Transverse colon (tissue), 4 donors: Measurements from ENCODE around the gene HJURP. TPM values are rescaled to one million over a fixed set of nuclear protein-coding genes. Genes with fewer than 3 reads are reported as not detected.

Experiments used
- DNase-seq: peaks from one replicate; pipeline ENCODE4 v3.0.0-alpha.2; 2019
- H3K27ac ChIP-seq, 4 donors: fragments of 200-600 bp; sonication (generic); 2 replicates each; pipeline ENCODE4 v1.5.1; 2016 to 2018; ENCODE audit warnings: inconsistent platforms in 4 of 4
- H3K27me3 ChIP-seq: fragments of 200-600 bp; sonication (generic); 2 replicates; pipeline ENCODE4 v1.5.1; 2017; ENCODE audit warnings: inconsistent platforms
- H3K36me3 ChIP-seq, 4 donors: fragments of 200-600 bp; sonication (generic); 2 replicates each; pipeline ENCODE4 v1.5.1; 2017 to 2019; ENCODE audit warnings: inconsistent platforms in 4 of 4
- H3K4me1 ChIP-seq, 4 donors: fragments of 200-600 bp; sonication (generic); 2 replicates each; pipeline ENCODE4 v1.5.1; 2017 to 2020; ENCODE audit warnings: inconsistent platforms in 4 of 4
- H3K4me3 ChIP-seq, 4 donors: fragments of 200-600 bp; sonication (generic); 1 replicate in 1 of 4; 2 replicates in 3 of 4; pipeline versions ENCODE4 v1.5.1 to v1.6.1; 2017 to 2019; ENCODE audit warnings: inconsistent platforms in 4 of 4
- H3K9me3 ChIP-seq, 2 donors: fragments of 200-600 bp; sonication (generic); 2 replicates each; pipeline ENCODE4 v1.5.1; 2017 to 2019; ENCODE audit warnings: inconsistent platforms in 2 of 2
- EP300 ChIP-seq: sonication (generic); formaldehyde crosslinking; IDR thresholded peaks from one replicate; pipeline ENCODE4 v1.6.1; 2017; ENCODE audit warnings: antibody characterized with exemption, low read depth
- POLR2A ChIP-seq: fragments of 450-650 bp; IDR thresholded peaks from one replicate; pipeline ENCODE4 v1.6.1; 2016; ENCODE audit warnings: antibody characterized with exemption, mild to moderate bottlenecking, moderate library complexity
- POLR2AphosphoS5 ChIP-seq, 3 donors: sonication (generic); formaldehyde crosslinking; IDR thresholded peaks; one replicate each; pipeline ENCODE4 v1.6.1; 2016; ENCODE audit warnings: antibody characterized with exemption in 3 of 3
- WGBS, 2 donors: methylation state at CpG; one replicate each; pipeline ENCODE4 v1.1.5; 2018; ENCODE audit warnings: low coverage in 1 of 2; 5-methylcytosine and 5-hydroxymethylcytosine counted together
- in situ Hi-C, 4 donors: fragments of 200-750 bp; cut with MboI; loops; one replicate each; pipeline versions ENCODE4 v1.15.0 to v1.15.1; 2017; ENCODE audit warnings: low sequenced_read_pairs in 3 of 4, low pct_ligation_motif_present in 1 of 4, low pct_unique_long_range_greater_than_20kb in 1 of 4
- intact Hi-C: fragments of 100-400 bp; cut with DNase I; formaldehyde crosslinking; loops from one replicate; pipeline ENCODE4 v1.15.1; 2023; ENCODE audit warnings: low total_unique reads
- total RNA-seq, 4 donors: library from RNA; depleted of rRNA; stranded (reverse); fragments of >200 nt; gene quantifications; one replicate each; pipeline ENCODE4 v1.1.0, GENCODE V29; 2016
- TF ChIP-seq, protein P1 (sequence below), 5 experiments: fragments of 200-600 bp in 3 of 5; fragments of 450-650 bp in 2 of 5; sonication (generic) in 3 of 5; IDR thresholded peaks; 1 replicate in 2 of 5; 2 replicates in 3 of 5; pipeline ENCODE4 v1.5.1; 2016 to 2017; ENCODE audit warnings: antibody characterized with exemption in 5 of 5, inconsistent platforms in 3 of 5, mild to moderate bottlenecking in 2 of 5, moderate library complexity in 1 of 5

The HJURP gene
- total RNA-seq, 4 donors from 2014 or later, result 1.9 to 29.5 (median 2.1) TPM; not detected in 1

DNA sequence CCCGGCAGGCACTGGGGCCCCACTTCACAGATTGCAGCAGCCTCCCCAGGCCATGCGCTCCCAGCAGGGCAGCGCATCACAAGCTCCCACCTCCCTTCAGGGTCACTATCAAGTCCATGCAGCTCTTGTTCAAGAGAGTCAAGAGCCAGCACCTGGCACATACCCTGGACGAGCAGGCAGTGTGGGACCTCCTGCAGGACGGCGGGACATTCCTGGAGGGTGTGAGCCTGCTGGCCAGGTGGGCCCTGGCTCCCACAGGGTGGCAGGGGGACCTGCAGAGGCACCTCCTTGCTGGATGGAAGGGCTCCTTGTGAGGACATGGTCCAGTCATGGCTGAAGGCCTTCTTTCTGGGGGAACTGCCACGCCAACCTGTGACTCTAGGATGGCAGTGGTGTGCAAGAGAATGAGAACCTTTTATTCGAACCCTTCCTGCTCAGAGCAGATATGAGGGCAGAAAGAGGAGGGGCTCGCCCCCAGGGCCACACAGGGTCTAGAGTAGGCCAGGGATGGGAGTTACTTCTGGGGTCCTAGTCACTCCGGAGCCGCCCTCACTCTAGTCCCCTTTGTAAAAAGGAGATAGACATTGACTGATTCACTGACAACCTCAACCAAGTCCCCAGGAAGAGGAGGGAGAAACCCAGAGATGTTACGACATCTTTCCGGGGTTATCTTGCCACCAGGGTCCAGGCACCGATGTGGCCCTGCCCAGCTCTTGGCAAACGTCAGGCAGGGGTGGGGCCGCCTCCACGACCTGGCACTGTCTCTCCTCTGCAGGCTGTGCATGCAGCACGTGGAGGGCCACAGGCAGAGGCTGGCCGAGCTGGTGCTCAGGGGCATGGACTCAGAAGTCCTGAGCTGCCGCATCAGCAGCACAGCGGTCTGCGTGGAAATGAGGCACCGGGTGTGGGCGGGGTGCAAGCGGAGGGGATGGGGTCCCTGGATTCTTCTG, 31.3 kb downstream of the HJURP start:
- intact Hi-C loops (no loop called here), in situ Hi-C loops (no loop called here)
- TF ChIP-seq EP300 (no peak), POLR2A (no peak), POLR2AphosphoS5 (IDR thresholded peaks at IDR 0.05) (no peak)
- TF ChIP-seq, protein P1, sequence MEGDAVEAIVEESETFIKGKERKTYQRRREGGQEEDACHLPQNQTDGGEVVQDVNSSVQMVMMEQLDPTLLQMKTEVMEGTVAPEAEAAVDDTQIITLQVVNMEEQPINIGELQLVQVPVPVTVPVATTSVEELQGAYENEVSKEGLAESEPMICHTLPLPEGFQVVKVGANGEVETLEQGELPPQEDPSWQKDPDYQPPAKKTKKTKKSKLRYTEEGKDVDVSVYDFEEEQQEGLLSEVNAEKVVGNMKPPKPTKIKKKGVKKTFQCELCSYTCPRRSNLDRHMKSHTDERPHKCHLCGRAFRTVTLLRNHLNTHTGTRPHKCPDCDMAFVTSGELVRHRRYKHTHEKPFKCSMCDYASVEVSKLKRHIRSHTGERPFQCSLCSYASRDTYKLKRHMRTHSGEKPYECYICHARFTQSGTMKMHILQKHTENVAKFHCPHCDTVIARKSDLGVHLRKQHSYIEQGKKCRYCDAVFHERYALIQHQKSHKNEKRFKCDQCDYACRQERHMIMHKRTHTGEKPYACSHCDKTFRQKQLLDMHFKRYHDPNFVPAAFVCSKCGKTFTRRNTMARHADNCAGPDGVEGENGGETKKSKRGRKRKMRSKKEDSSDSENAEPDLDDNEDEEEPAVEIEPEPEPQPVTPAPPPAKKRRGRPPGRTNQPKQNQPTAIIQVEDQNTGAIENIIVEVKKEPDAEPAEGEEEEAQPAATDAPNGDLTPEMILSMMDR (IDR thresholded peaks at IDR 0.05), result no peak
- H3K4me3 ChIP-seq, result no peak overlapping the region
- no peak overlapping the region for H3K27ac ChIP-seq
- no peaks in the 10 kb centered on the region for H3K36me3 ChIP-seq
- H3K9me3 ChIP-seq, result peaks cover 0 to 3% of the 10 kb centered on the region in 2 donors
- H3K27me3 ChIP-seq, result no peaks in the 10 kb centered on the region
- DNase-seq, result peak; percentile 6
- no peaks in the 10 kb centered on the region for H3K4me1 ChIP-seq
- WGBS, 2 donors, result 67 to 100% methylated on average over 1 to 16 of the region's 25 CpGs

DNA sequence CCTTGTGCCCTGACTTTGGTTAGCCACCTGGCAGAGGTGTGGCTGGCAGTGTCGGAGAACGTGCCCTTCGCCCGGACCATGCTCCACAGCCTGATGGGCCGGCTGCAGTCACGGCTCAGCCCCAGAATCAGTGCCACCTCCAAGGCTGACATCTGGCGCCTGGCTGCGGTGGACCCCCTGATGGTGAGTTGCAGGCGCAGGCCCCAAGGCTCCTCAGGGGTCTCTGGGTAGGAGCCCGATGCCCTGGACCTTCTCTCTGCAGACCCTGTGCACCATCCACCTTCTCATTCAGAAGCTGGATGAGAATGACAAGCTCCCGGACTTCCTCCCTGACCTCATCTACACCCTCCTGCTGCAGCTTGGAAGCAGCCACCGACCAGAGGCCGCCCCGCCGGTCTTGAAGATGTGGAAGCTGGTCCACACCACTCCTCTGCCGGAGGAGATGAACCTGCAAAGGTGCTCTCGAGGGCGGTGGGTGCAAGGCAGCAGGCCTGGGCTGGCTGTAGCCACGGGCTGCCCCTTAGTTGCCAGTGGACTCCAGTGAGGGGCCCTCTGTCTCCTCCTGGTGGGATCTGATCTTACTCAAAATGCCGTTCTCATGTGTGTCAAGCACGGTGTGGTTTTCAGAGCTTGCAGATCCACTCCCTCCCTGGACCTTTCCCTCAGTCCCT, 32.1 kb downstream of the HJURP start:
- in situ Hi-C loops, result no loop called here
- 84% methylated on average over 18 of the region's 21 CpGs; no CpG with 5 or more reads in 1 of the 2 donors for WGBS, 2 donors
- no peak for TF ChIP-seq POLR2A
- TF ChIP-seq, protein P1 (IDR thresholded peaks at IDR 0.05), result no peak
- TF ChIP-seq POLR2AphosphoS5 (IDR thresholded peaks at IDR 0.05), result no peak
- no peak for TF ChIP-seq EP300
- Histone ChIP-seq H3K27me3 (no peaks in the 10 kb centered on the region), H3K36me3 (no peaks in the 10 kb centered on the region), H3K4me1 (no peaks in the 10 kb centered on the region), H3K9me3 (peaks cover 0 to 3% of the 10 kb centered on the region in 2 donors), H3K4me3 (no peak overlapping the region), H3K27ac (no peak overlapping the region)
- peak; percentile 3 for DNase-seq
- intact Hi-C loops, result no loop called here

DNA sequence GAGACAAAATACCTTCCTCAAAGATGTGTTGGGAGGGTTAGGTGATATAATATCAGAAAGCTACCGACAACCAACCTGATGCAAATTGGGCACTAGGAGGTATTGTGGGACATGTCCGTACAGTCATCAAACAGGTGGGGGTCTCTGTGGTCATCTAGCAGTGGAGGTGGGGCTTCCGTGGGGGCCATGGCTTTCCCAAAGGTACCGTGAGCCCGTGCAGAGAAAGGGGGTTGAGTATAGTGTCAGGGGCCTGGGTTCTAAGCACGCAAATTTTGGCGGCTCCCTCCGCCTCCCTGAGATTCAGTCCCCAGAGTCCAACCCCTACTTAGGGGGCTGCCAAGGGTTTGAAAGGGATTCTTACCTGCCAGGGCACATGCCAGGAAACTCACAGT, 32.6 kb downstream of the HJURP start:
- no peak for DNase-seq
- no peak for TF ChIP-seq POLR2A
- TF ChIP-seq, protein P1 (IDR thresholded peaks at IDR 0.05), result no peak
- TF ChIP-seq EP300, result no peak
- TF ChIP-seq POLR2AphosphoS5 (IDR thresholded peaks at IDR 0.05), result no peak
- intact Hi-C loops (no loop called here), in situ Hi-C loops (no loop called here)
- H3K4me1 ChIP-seq, result no peaks in the 10 kb centered on the region
- no peaks in the 10 kb centered on the region for H3K36me3 ChIP-seq
- peaks cover 0 to 3% of the 10 kb centered on the region in 2 donors for H3K9me3 ChIP-seq
- WGBS, 2 donors, result 83 to 92% methylated on average over 2 to 8 of the region's 8 CpGs
- no peak overlapping the region for H3K27ac ChIP-seq
- H3K27me3 ChIP-seq, result no peaks in the 10 kb centered on the region
- H3K4me3 ChIP-seq, result no peak overlapping the region

DNA sequence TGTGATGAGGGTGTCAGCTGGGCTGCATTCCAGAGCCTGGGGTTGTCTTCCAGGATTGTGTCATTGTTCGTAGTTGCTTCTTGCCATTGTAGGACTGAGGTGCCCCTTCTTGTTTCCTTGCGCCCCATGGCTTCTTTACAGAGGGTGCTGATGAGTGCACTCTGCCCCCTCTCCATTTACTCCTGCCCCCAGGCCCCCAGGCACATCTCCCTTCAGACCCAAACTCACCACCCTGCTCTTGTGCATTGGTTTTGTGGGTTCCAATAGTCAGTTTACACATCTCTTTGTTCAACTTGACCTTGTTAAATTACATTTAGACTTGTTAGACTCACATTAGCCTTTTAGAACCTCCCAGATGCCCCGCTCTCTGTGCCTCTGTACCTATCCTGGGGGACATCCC, 33.1 kb downstream of the HJURP start:
- H3K4me1 ChIP-seq, result no peaks in the 10 kb centered on the region
- TF ChIP-seq EP300, result no peak
- no peak for TF ChIP-seq POLR2AphosphoS5 (IDR thresholded peaks at IDR 0.05)
- TF ChIP-seq POLR2A, result no peak
- TF ChIP-seq, protein P1 (IDR thresholded peaks at IDR 0.05), result no peak
- WGBS, 2 donors, result 91 to 100% methylated on average over 2 to 3 of the region's 3 CpGs
- DNase-seq, result no peak
- H3K27ac ChIP-seq, result no peak overlapping the region
- intact Hi-C loops, result no loop called here
- no peak overlapping the region for H3K4me3 ChIP-seq
- H3K27me3 ChIP-seq, result no peaks in the 10 kb centered on the region
- no peaks in the 10 kb centered on the region for H3K36me3 ChIP-seq
- in situ Hi-C loops, result no loop called here
- peaks cover 0 to 1% of the 10 kb centered on the region in 2 donors for H3K9me3 ChIP-seq
